KBM-7 (cell line): ENCODE data around the gene CHCHD3.

ENCODE experiments used
- DNase-seq: peaks from one replicate; pipeline ENCODE4 v3.0.0-alpha.2; 2015
- in situ Hi-C: fragments of 300-500 bp; cut with MboI; formaldehyde crosslinking; loops from 2 replicates; pipeline ENCODE4 v1.14.3; 2020; ENCODE audit warnings: low sequenced_read_pairs, low pct_unique_long_range_greater_than_20kb, mixed read lengths

The CHCHD3 gene

DNA sequence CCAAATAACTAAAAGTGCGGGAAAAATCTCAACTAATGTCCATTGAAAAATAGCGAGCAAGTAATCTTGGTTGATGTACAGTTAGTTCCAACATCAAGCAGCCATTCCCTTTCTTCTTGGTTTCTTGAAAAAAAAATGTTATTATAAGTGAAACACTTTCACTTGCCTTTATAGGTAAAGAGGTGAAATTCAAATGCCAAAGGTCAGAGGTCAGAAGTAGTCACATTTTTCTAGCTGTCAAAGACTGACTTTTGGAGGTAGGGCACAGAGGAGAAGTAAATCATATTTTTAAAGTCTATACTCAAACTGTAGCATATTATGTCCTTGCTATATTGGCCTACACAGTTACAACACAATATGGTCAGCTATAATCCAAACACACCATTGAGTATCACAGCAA lies 62.3 kb downstream of the CHCHD3 start:
- DNase-seq, result no peak
- in situ Hi-C loops, result no loop called here

DNA sequence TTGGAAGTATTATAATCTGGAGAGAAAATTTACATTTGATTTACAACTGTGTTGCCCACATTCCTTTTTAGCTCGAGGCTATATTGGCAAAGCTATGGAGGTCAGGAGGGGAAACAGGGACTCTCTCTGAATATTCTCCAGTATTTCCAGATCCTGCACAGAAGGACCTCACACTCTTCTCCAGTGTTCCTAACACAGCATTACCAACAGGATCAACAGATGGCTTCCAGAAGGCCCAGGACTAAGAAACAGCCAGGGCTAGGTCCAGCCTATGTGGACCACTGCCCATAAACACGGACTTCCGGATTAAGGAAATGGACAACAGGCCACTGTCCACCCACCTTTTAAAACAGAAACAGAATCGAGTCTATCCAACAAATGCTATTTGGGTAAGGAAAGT lies 65.3 kb downstream of the CHCHD3 start:
- no peak for DNase-seq
- in situ Hi-C loops, result no loop called here

DNA sequence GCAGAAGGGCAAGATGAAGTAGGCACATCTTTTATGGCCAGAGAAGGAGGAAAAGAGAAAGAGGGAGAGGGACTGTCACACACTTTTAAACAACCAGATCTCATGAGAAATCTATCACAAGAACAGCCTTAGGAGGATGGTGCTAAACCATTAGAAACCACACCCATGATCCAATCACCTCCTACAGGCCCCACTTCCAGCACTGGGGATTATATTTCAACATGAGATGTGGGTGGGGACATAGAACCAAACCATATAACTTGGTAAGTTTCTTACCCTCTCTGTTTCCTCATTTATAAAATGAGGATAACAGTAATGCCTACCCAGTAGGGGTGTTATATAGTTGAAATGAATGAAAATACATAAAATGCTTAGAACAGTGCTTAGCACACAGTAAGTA lies 66.0 kb downstream of the CHCHD3 start:
- in situ Hi-C loops, result no loop called here
- DNase-seq, result no peak

DNA sequence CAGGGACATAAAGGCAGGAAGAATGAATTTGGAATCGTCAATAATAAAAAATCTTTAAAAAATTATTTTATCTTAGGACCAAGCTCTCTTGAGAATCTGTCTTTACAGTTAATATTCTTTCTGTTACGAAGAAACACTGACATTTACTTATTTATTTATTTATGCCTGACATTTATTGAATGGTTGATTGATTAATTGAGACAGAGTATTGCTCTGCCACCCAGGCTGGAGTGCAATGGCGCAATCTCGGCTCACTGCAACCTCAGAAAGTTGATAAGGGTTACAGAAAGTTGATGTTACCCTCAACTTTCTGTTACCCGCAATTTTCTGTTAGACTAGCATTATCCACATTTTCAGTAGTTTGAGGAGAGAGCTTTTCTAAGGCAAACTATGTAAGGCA lies 70.1 kb downstream of the CHCHD3 start:
- in situ Hi-C loops, result no loop called here
- DNase-seq, result no peak

DNA sequence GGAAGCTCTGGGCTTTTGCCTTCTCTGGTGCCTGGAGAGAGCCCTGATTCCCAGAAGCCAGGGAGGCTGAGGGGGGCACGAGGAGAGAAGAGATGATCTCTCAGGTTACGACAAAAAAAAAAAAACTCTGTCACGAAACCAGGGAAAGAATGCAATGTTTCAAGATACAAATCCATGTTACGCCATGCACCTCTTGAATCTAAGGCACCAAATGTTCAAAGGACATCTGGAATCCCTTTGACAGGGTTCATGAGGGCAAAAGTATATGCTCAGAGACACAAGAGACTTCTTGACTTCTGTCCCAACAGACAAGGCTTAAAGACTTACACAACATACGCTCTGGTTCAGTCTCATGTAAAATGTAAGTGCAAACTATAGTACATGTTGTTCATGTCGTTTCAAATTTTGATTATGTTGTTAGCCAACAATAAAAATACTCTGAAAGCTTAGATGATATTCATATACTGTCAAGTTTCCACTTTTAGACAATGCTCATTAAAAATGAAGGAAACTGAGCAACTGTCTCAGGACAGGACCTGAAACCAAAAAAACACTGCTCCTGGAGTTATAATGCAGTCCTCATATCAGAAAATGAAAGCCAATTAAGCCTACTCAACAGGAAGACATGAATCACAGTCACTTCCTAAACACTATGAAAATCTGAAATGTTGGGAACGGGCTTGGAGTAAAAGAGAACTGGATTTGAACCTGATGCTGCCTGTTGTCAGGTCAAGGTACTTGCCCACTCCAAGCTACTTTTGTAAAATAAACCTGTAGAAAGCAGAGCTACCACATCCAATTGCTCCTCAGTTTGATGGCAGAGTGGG lies 72.3 kb downstream of the CHCHD3 start:
- no peak for DNase-seq
- in situ Hi-C loops, result no loop called here

DNA sequence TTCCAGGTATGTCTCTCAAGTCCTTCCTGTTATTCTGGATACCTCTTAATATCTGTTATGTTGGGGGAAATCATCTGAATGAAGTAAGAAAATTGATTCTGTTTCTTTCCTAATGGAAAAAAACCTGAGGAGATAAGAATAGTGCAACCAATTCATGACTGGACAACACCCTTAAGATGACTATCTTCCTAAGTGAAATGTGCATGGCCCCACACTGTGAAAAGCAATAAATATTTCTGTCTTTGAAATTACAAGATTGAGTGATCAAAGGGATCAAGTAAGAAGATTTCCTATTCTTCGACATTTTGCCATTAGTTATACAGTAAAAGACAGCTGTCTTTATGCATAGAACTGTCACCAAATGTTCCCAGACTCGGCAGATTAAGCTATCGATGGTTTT lies 73.9 kb downstream of the CHCHD3 start:
- DNase-seq, result no peak
- in situ Hi-C loops, result no loop called here

DNA sequence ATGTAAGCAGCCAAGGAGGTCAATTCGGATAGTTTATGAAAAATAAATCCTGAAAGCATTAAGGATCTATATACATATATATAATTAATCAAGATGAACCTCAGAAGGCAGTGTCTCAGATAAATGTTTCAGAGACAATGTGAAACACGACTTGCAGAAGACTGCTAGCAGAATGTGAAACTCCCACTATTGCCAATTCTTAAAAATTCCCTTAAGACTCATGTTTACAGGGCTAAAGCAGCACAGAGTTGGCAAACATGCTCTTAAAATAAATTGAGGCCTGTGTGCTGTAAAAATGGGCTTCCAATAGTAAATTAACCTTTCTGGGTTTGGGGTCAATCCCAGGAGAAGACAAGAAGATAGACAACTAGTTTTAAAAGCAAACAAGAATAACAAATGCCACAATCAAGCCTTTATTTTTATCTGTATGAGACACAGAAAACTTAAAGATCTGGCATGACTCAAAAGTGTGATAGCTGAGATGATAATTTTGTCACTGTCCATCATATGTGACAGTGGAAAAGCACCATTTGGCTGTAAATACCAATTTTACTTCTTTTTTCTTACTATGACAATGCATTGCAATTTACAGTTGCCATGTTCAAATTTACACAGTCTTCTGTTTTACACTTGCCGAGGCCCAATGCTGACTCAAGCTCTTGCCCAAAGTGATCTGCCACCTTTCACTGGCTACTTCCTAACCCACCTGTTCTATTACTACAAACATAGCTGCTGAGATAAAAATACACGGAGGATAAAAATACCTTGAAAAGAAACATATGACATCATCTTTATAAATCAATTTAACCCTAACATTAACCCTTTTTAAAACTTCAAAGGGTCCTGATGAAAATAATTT lies 78.6 kb downstream of the CHCHD3 start:
- no peak for DNase-seq
- in situ Hi-C loops, result no loop called here

DNA sequence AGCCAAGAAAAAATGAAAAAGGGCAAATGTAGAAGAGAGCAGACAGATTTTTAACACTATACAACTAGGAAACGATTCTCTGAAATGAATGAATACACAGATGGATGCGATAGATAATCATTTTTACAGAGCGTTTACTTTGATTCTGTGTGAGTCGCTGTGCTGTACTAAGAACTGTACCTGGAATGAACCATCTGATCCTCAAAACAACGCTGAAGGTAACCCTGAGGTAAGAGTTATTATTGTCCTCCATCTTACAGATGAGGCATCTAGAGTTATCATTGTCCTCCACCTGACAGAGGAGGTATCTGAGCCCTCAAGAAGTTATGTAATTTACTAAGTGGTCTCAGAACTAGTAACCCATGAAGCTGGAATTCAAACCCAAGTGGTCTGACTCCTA lies 80.2 kb downstream of the CHCHD3 start:
- in situ Hi-C loops, result no loop called here

DNA sequence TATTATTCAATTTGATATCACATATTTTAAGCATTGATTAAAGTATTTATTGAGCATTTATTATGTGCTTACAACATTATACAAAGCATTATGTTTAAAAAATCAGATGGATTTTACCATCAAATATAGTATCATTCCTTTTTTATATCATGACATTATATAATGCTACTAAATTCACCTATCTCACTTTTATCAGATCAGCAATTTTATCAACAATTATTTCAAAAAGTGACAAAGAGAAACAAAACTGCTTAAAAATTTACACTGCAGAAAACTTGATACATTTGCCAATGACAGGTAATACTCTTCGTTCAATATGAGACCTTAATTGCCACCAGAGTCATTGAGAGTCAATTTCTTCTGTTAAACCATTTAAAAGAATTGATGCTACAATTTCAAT lies 82.0 kb downstream of the CHCHD3 start:
- in situ Hi-C loops, result no loop called here
- no peak for DNase-seq

More for the DNA sequence above, 80.2 kb downstream of the CHCHD3 start:
- DNase-seq, result no peak

DNA sequence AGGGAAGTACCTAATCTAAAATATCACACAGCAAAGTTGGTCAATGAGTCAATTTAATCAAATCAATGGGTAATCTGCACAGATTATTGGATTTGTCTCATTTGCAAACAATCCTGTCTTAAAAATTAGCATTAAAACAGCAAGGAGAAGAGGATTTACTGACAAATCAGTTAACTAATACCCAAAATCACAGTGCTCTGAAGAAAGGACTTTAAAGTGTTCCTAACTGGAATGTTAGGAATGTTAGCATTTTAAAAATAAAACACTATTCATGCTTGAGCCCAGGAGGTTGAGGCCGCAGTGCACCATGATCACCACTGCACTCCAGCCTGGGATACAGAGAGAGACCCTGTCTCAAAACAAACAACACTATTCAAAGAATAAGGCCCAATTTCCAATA lies 83.1 kb downstream of the CHCHD3 start:
- in situ Hi-C loops, result no loop called here
- DNase-seq, result no peak

DNA sequence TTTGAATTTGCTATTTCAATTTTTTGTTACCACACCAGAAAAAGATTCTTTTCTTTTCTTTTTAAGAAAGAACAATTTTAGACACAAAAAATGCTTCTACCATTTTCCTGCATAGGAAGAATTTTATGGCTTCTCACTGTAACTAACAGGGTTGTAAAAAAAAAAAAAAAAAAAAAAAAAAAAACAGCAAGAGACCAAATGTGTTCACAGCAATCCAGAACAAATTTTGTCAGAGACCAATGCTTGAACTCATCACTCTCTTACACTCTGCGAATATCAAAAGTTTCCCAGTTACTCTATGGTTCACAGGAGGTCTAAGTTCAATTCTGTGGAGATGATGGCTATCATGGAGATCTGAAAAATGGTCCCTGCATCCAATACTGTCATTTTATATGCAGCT lies 84.4 kb downstream of the CHCHD3 start:
- DNase-seq, result no peak
- in situ Hi-C loops, result no loop called here

DNA sequence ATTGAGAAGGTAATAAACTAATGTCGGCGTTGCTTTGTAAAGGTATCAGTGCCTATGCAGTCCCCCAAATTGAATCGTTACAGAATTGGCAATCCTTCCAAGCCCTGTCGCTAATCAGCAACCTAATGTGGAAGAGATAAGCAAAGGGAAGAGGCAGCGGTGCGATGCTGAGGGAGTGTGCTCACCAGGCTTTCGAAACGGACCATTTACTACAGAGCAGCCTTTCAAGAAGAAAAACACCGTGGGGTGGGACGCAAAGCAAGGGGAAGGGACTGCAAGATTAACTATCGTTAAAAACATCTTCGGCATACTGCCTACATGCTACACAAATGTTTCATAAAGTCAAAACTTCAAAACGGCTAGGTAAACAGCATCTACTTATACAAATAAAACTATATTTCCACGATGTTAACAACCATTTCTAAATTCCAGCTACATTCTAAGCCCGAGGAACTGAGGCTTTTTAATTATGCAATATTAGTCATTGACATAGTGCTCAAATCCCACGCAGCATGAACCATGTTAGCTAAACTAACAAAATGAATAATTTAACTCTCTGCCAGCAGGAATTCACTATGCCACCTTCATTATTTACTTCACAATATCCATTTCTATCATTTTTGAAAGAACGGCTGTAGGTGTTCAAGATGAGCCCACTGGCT lies 85.2 kb downstream of the CHCHD3 start:
- no peak for DNase-seq

DNA sequence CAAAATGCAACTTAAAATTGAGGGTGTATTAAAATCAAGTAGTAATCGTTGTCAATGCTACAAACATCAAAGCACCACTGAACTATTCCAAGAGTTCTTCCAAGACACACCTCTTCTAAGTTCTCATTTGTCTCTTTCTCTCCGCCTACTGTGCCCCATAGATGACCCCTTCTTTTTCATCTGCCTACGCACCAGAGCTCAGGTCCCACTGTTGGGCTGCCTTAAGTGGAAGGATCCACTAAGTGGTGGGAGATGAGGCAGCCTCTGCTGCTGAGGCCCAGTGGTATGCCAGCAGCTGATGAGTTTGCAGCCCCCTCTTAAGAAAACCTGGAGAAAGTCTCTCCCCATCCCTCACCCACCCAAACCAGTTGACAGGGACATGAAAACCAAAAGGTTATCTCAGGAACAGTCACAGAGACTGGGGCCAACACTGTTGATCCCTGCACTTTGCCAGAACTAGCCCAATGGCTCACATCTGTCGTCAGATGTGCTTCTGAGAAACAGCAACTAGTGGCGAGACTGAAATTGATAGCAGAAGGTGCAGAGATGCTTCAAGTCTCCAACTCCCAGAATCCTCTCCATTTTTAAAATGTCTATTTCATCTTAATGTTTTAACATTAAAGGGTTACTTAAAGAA lies 88.4 kb downstream of the CHCHD3 start:
- DNase-seq, result no peak
- in situ Hi-C loops, result no loop called here

More for the DNA sequence above, 85.2 kb downstream of the CHCHD3 start:
- in situ Hi-C loops, result no loop called here

DNA sequence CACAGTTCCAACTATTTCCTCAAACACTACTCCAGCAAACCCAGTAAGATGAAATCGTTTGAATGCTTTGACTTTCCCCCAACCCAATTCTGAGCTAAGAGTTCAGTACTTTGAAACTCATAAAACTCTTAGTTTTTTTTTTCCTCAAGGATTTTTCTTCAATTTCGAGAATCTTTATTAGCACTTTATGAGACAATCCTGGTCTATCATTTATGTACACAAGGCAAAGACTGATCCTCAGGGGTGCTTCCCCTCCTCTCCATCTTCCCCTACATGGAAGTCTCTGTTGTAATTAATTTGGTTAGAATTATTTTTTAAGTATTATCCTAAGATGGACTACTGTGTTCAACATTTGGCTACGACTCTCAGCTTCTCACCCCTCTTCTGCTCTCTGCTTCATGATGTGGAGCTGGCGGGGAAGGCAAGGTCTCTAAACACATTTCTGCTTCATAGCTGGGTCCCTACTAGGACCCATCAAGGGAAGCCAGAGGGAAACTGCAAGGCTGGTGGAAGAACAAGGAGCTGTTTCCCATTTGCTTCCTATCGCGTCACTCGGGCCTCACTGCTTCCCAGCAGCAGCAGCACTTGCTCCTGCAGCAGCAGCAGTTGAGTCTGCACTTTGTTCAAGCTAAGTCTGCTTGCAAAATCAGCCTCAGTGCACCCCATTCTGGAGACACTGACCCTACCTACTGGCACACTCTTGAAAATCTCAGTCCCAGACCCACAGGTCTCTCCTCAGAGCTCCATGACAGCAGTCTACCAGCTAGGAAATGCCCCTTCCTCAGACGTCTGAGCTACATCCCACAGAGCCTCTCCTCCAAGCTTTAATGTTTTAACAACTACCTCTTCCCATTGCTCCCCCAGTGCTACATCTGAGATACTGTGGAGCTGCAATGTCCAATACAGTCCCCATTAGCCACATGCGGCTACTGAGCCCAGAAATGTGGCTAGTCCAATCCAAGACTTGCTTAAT lies 90.0 kb downstream of the CHCHD3 start:
- no peak for DNase-seq
- in situ Hi-C loops, result no loop called here

DNA sequence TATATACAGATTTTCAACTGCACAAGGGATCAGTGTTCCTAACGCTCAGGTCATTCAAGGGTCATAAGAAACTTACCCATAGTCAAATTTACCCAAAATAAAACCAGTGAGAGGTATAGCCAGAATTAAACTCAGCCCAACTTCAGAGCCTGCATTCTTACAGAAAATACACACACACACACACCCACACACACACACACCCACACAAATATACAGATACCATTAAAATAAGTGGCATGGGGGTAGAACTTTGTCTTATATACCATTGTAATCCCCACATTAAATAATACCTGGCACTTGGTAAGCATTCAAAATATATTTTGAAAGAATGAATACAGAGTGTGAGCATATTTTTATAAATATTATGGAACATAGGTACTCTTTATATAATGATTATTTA lies 93.8 kb downstream of the CHCHD3 start:
- in situ Hi-C loops, result no loop called here
- DNase-seq, result no peak

DNA sequence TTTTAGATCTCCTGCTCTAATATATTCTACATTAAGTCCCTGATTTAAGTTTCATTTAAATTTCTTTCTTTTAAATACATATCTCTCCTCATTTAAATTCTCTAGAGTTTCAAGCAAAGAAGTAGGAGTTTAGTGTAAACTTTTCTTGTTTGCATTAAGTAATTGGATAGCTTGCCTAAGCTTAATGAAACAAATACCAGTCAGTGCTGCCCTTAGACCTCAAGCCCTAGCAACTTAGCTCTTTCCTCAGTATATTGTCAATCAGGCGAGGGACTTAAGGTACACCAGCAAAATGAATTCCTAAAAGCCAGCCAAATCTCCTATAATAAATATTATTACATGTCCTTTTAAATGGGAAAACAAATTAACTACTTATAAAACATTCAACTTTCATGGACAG lies 101.5 kb downstream of the CHCHD3 start:
- in situ Hi-C loops, result no loop called here
- DNase-seq, result no peak

DNA sequence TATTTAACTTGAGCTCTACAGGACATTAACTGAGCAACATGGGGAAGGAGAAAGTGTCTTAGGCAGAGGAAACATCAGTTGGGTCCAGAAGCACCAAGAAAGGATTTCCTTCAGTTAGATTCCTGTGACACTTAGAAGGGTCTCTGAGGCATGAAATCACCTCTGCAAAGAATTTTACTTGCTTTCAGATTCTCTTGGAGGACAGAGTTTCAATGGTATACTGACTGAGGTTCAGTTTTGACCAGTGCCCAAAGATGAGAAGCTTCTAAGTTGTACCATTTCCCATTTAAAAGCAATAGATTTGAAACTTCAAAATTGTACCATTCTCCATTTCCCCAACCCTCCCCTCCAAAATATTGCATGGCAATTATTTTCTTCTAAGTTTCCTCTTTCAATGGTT lies 102.4 kb downstream of the CHCHD3 start:
- in situ Hi-C loops, result no loop called here
- peak; percentile 3 for DNase-seq

DNA sequence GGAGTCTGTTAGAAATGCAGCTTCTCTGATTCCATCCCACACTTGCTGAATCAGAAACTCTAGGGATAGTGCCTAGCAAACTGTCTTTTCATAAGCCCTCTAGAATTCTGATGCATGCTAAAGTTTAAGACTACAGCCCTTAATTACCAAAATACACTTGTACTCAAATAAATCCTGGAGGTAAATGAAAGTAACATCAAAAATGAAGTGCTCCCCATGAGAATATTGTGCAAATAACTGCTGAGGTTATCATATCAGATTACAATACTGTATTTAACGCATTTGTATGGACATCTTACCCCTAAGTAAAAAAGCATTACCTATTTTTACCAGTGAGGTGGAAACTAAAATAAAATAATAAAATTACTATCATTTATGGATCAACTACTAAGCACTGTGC lies 104.7 kb downstream of the CHCHD3 start:
- in situ Hi-C loops, result no loop called here
- DNase-seq, result no peak
